Measurements from ENCODE around the gene RAB10.

- no peak for TF ChIP-seq CTCF (optimal IDR thresholded peaks at IDR 0.05 in 1 of 3, IDR thresholded peaks at IDR 0.05 in 1 of 3, conservative IDR thresholded peaks at IDR 0.05 in 1 of 3; ENCODE audit: extremely low read depth in 1 of 3, insufficient read depth in 2 of 3, low read length in 3 of 3)
- TF ChIP-seq EZH2 (IDR thresholded peaks at IDR 0.05; ENCODE audit: low read length): no peak
These were observed 150.2 kb downstream of the RAB10 start for GRCh38 chr2:26184121-26184520.

Measured in keratinocyte (primary cell).